Peyer's patch (tissue), 4 donors: ENCODE data around the gene REST. TPM values are rescaled to one million over a fixed set of nuclear protein-coding genes. Genes with fewer than 3 reads are reported as not detected.
A peak's percentile ranks its signal among the peaks of the same experiment; 100 is the strongest.

ENCODE experiments used
- DNase-seq, 3 donors: peaks; one replicate each; pipeline ENCODE4 v3.0.0-alpha.2; 2017 to 2019
- H3K27ac ChIP-seq, 4 donors: fragments of 200-600 bp; sonication (generic); one replicate each; pipeline ENCODE4 v1.5.1; 2016 to 2019
- H3K27me3 ChIP-seq, 2 donors: fragments of 200-600 bp; sonication (generic); one replicate each; pipeline ENCODE4 v1.5.1; 2019
- H3K36me3 ChIP-seq, 3 donors: fragments of 200-600 bp; sonication (generic); one replicate each; pipeline ENCODE4 v1.5.1; 2016 to 2019
- H3K4me1 ChIP-seq, 4 donors: fragments of 200-600 bp; sonication (generic); one replicate each; pipeline ENCODE4 v1.5.1; 2016 to 2019
- H3K4me3 ChIP-seq, 4 donors: fragments of 200-600 bp; sonication (generic); 1 replicate in 3 of 4; 2 replicates in 1 of 4; pipeline ENCODE4 v1.5.1; 2016 to 2019; ENCODE audit warnings: mild to moderate bottlenecking in 1 of 4
- H3K9me3 ChIP-seq, 4 donors: fragments of 200-600 bp; sonication (generic); one replicate each; pipeline ENCODE4 v1.5.1; 2016 to 2019; ENCODE audit warnings: mild to moderate bottlenecking in 1 of 4
- POLR2A ChIP-seq, 2 donors: fragments of 450-650 bp; IDR thresholded peaks; one replicate each; pipeline ENCODE4 v1.5.1; 2017; ENCODE audit warnings: antibody characterized with exemption in 2 of 2, mild to moderate bottlenecking in 2 of 2, moderate library complexity in 2 of 2
- total RNA-seq, 4 donors: library from RNA; depleted of rRNA; stranded (reverse); fragments of >200 nt; gene quantifications; one replicate each; pipeline ENCODE4 v1.1.0, GENCODE V29; 2016
- TF ChIP-seq, protein P1 (sequence below), 6 experiments: fragments of 450-650 bp in 4 of 6; fragments of 200-600 bp in 2 of 6; sonication (generic) in 1 of 6; IDR thresholded peaks; one replicate each; pipeline ENCODE4 v1.5.1; 2017 to 2019; ENCODE audit warnings: antibody characterized with exemption in 6 of 6, mild to moderate bottlenecking in 3 of 6, moderate library complexity in 1 of 6

The REST gene, protein sequence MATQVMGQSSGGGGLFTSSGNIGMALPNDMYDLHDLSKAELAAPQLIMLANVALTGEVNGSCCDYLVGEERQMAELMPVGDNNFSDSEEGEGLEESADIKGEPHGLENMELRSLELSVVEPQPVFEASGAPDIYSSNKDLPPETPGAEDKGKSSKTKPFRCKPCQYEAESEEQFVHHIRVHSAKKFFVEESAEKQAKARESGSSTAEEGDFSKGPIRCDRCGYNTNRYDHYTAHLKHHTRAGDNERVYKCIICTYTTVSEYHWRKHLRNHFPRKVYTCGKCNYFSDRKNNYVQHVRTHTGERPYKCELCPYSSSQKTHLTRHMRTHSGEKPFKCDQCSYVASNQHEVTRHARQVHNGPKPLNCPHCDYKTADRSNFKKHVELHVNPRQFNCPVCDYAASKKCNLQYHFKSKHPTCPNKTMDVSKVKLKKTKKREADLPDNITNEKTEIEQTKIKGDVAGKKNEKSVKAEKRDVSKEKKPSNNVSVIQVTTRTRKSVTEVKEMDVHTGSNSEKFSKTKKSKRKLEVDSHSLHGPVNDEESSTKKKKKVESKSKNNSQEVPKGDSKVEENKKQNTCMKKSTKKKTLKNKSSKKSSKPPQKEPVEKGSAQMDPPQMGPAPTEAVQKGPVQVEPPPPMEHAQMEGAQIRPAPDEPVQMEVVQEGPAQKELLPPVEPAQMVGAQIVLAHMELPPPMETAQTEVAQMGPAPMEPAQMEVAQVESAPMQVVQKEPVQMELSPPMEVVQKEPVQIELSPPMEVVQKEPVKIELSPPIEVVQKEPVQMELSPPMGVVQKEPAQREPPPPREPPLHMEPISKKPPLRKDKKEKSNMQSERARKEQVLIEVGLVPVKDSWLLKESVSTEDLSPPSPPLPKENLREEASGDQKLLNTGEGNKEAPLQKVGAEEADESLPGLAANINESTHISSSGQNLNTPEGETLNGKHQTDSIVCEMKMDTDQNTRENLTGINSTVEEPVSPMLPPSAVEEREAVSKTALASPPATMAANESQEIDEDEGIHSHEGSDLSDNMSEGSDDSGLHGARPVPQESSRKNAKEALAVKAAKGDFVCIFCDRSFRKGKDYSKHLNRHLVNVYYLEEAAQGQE
- total RNA-seq: 10 to 100 TPM; 27.1 to 37.9 (median 36.0) TPM

DNA sequence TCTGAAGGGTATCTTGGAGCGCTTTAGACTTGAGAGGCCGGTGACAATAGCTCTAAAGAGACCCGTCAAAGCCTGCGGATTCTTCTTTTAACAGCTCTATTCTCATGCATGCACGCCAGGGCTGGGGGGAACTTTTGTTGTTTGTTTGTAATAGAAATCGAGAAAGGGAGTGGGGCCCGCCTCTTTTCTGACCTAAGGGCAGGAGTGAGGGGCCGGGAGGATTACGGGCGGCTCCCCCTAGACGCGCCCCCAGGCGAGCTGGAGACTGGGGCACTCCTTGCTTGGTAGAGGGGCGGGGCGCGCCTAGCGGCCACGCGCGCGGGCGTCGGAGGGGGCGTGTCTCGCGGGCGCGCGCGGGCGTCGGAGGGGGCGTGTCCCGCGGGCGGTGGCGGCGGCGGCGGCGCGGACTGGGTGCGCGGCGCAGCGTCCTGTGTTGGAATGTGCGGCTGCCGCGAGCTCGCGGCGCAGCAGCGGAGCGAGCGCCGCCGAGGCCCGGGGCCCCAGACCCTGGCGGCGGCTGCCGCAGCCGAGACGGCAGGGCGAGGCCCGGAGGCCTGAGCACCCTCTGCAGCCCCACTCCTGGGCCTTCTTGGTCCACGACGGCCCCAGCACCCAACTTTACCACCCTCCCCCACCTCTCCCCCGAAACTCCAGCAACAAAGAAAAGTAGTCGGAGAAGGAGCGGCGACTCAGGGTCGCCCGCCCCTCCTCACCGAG is at the start of gene REST:
REST (plus strand) TSS at position 412 of the 717 bp plus-strand sequence. CDS start 2,739 bp downstream, outside the sequence.
- Histone ChIP-seq H3K4me1 (peaks cover 0 to 30% (median 9%) of the 10 kb centered on the region in 4 donors), H3K4me3 (peak within 1 kb of the TSS; percentile 88 to 100 (median 98)), H3K9me3 (no peaks in the 10 kb centered on the region), H3K27me3 (no peaks in the 10 kb centered on the region), H3K27ac (peak within 1 kb of the TSS; percentile 91 to 97 (median 96)), H3K36me3 (no peaks in the 10 kb centered on the region)
- TF ChIP-seq, protein P1, sequence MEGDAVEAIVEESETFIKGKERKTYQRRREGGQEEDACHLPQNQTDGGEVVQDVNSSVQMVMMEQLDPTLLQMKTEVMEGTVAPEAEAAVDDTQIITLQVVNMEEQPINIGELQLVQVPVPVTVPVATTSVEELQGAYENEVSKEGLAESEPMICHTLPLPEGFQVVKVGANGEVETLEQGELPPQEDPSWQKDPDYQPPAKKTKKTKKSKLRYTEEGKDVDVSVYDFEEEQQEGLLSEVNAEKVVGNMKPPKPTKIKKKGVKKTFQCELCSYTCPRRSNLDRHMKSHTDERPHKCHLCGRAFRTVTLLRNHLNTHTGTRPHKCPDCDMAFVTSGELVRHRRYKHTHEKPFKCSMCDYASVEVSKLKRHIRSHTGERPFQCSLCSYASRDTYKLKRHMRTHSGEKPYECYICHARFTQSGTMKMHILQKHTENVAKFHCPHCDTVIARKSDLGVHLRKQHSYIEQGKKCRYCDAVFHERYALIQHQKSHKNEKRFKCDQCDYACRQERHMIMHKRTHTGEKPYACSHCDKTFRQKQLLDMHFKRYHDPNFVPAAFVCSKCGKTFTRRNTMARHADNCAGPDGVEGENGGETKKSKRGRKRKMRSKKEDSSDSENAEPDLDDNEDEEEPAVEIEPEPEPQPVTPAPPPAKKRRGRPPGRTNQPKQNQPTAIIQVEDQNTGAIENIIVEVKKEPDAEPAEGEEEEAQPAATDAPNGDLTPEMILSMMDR (IDR thresholded peaks at IDR 0.05): peak in 1 of 6 experiments; percentile 3
- TF ChIP-seq POLR2A (IDR thresholded peaks at IDR 0.05): peak in 1 of 2 donors; percentile 80
- peak; percentile 75 to 90 (median 90) for DNase-seq

DNA sequence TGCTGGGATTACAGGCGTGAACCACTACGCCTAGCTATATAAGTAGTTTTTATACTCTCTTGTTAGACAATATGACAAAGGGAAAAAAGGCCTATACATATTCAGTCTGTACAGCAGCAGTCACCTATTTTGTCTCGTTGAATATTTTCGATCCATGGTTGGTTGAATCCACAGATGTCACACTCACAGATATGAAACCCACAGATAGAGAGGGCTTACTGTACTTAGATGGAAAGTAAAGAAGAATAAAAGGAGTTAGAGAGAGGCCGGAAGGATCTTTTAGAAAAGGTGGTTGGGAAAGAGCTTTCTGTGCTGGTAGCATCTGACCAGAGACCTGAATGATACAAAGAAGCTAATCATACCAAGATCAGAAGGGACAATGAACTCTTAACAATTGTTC is 47.9 kb upstream of the REST start:
- H3K27ac ChIP-seq: no peak overlapping the region
- H3K36me3 ChIP-seq: no peaks in the 10 kb centered on the region
- H3K4me1 ChIP-seq: no peaks in the 10 kb centered on the region
- H3K4me3 ChIP-seq: no peak overlapping the region
- no peaks in the 10 kb centered on the region for H3K9me3 ChIP-seq
- DNase-seq: no peak
- H3K27me3 ChIP-seq: no peaks in the 10 kb centered on the region
- TF ChIP-seq, protein P1 (IDR thresholded peaks at IDR 0.05): no peak
- TF ChIP-seq POLR2A (IDR thresholded peaks at IDR 0.05): no peak

DNA sequence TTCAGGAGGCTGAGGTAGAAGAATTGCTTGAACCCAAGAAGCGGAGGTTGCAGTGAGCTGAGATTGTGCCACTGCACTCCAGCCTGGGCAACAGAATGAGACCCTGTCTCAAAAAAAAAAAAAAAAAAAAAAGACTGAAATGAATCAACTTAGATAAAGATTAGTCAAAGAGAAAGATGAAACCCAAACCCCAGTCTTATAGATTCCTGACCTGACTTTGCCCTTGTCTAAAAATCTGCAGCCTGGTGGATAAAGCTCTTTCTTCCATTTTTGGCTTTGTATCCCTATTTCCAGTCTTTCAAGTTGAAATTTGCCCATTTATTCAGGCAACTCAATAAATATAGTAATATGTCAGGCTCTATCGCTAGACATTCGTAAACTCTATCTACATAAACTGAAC is 46.9 kb upstream of the REST start:
- H3K36me3 ChIP-seq: no peaks in the 10 kb centered on the region
- TF ChIP-seq POLR2A (IDR thresholded peaks at IDR 0.05): no peak
- TF ChIP-seq, protein P1 (IDR thresholded peaks at IDR 0.05): no peak
- no peaks in the 10 kb centered on the region for H3K27me3 ChIP-seq
- no peaks in the 10 kb centered on the region for H3K9me3 ChIP-seq
- H3K4me1 ChIP-seq: no peaks in the 10 kb centered on the region
- no peak overlapping the region for H3K4me3 ChIP-seq
- no peak overlapping the region for H3K27ac ChIP-seq
- no peak for DNase-seq

DNA sequence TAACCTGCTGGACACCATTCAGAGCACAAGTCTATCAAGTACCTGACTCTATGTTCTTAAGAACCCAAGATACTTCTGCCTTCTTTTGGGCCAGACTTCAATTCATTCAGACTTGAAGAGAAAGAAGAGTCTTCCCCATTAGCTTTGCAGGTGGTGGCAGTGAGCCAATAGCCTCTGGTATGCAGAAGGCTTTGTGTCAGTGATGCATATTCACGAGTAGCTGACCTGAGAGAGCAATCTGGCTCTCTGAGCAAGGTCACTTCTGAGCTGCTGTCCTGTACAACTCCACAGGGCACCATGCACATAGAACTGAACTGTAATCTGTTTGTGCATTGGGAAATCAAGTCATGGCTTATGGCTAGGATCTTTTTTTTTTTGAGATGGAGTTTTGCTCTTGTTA is 46.3 kb upstream of the REST start:
- no peaks in the 10 kb centered on the region for H3K27me3 ChIP-seq
- no peak for DNase-seq
- no peaks in the 10 kb centered on the region for H3K36me3 ChIP-seq
- TF ChIP-seq, protein P1 (IDR thresholded peaks at IDR 0.05): no peak
- no peak for TF ChIP-seq POLR2A (IDR thresholded peaks at IDR 0.05)
- no peaks in the 10 kb centered on the region for H3K4me1 ChIP-seq
- no peak overlapping the region for H3K27ac ChIP-seq
- no peak overlapping the region for H3K4me3 ChIP-seq
- H3K9me3 ChIP-seq: no peaks in the 10 kb centered on the region
